D341Med (cell line): Measurements from ENCODE around the gene NEURL1.
"Not testable (repeated sequence)": the region's sequence is repeated elsewhere in the genome, so short reads cannot be mapped to it uniquely, and the experiment has no call there.

Source experiments
- DNase-seq: peaks from one replicate; pipeline ENCODE4 v3.0.0; 2012; ENCODE audit warnings: low spot score

NEURL1 gene

GRCh38 chr10:103626178-103626577 lies 132.7 kb downstream of the NEURL1 start:
- DNase-seq, result no peak

DNA sequence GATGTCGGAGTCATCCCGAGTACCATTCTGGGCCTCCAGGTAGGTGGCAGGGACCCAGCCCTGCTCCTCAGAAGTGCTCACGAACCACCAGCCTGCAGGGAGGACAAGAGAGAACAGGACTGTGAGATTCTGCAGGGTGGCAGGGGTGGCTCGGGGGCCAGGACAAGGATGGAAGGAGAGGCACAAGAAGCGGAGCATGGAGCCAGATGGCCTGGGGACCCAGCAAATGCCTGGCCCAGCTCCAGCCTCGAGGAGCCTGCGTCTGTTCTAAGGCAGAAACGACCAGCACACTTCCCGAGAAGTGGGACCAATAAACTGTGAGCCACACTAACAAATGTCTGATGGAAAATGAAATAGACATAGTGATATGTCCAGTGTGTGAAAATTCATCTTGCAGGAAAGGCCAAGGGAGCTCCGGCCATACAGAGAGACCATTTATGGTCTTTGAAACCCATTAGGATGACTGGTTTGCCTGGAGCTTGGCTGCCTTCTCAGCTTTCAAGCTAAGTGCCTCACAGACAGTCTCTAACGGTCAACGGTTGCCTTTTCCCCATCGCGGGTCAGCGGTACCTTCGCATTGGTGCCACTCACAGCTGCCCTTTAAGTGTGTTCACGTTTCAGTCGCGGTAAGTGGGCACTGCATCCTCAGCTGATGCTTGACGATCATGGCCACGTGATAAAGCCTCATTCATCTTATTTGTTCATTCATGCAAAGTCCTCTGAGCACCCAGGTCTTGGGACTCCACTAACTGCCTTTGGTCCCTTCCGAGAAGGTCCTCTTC lies 133.8 kb downstream of the NEURL1 start:
- no peak for DNase-seq

DNA sequence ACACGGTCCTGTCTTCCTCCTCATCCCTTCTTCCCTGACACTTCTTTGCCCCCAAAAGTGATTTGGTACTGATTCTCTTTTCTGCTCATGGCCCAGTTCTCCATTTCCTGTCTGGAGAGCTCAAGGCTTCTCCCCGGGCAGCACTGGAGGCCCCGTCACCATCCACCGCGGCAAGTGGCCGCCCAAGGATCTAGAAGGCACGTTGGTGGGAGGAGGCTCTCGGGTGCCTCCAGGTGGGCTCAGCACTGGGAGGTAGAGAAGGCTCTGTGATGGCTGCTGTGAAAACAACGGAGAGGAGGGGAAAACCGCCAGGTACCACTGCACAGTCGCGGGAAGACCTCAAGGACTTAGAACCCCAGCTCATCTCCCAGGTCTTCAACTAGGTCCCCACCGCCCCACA lies 134.4 kb downstream of the NEURL1 start:
- no peak for DNase-seq

- DNase-seq, result no peak
Observed at GRCh38 chr10:103629581-103629980, 136.1 kb downstream of the NEURL1 start.

DNA sequence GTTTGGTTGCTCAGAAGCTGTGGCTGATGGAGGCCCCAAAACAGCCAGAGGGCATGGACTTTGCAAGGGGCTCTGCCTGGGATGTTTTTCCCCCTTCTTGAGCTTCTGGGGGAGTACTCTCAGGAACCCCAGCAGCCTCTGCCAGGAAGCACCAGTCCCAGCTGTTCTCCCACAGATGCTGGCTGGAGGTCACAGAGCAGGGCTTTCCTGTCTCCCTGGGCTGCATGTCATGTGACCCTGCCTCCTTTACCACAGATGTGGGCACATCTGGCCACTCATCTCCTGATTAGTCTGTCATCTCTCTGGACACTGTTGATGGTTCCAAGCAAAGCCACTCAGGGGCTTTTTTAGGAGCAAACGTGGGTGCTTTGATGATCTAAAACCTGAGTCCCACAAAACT lies 136.7 kb downstream of the NEURL1 start:
- DNase-seq, result no peak

GRCh38 chr10:103632247-103632642 lies 138.7 kb downstream of the NEURL1 start:
- no peak for DNase-seq

- not testable (repeated sequence) for DNase-seq
Observed at GRCh38 chr10:103632871-103633270, 139.4 kb downstream of the NEURL1 start.

DNA sequence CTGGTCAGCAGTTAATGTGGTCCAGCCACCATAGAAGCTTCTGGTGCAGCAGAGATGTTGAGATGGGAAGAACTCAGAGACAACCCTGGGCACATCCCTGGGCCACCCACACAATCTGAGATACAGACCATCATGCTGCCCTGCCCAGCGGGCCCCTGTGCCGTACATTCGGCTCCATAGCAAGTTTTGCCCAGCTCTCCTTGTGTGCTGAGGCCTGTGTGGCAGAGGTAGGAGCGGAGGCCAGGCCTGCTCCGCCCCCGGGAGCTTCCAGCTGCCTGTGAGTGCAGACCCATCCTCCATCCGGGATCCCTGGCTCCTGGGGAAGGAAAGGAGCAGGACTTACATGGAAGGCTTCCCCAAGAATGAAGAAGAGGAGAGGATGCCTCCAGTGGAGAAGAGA lies 140.3 kb downstream of the NEURL1 start:
- DNase-seq, result no peak

GRCh38 chr10:103635580-103635979 lies 142.1 kb downstream of the NEURL1 start:
- no peak for DNase-seq

- DNase-seq, result no peak
Observed at GRCh38 chr10:103636492-103636891, 143.0 kb downstream of the NEURL1 start.

DNA sequence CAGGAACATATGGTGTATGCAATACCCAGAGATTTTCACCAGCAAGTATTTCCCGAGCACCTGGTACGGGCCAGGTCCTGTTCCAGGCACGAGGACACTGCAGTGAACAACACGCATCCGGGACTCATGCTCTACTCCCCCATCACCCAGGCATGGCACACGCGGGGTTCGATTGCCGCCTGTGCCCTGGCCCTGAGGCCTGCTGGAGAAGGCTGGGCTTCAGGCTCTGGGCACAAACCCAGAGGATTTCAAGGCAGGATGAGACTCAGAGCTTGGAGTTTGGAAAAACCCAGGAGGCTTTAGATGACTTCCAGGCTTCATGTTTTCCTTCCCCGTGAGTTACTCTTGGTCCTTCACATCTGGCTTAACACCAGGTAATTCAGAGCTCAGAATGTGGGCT lies 143.5 kb downstream of the NEURL1 start:
- DNase-seq, result no peak

GRCh38 chr10:103637927-103638557 lies 144.5 kb downstream of the NEURL1 start:
- DNase-seq, result no peak

DNA sequence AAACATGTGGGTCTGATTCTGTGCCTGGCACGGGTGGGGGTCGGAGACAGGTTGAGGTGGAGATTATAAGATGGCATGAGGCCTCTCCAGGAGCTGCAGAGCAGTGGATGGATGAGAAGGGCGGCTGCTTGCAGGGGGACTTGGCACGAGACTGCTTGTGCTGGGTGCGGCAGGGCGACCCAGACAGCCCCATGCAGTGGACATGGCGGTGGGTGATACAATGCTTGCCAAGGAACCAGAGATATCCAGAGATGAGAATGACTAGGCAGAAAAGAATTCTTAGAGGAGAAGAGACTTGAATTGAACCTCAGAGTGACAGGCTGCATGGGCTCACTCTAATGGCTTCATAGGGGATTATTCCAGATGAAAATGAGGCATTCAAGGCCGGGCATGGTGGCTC lies 145.4 kb downstream of the NEURL1 start:
- no peak for DNase-seq

DNA sequence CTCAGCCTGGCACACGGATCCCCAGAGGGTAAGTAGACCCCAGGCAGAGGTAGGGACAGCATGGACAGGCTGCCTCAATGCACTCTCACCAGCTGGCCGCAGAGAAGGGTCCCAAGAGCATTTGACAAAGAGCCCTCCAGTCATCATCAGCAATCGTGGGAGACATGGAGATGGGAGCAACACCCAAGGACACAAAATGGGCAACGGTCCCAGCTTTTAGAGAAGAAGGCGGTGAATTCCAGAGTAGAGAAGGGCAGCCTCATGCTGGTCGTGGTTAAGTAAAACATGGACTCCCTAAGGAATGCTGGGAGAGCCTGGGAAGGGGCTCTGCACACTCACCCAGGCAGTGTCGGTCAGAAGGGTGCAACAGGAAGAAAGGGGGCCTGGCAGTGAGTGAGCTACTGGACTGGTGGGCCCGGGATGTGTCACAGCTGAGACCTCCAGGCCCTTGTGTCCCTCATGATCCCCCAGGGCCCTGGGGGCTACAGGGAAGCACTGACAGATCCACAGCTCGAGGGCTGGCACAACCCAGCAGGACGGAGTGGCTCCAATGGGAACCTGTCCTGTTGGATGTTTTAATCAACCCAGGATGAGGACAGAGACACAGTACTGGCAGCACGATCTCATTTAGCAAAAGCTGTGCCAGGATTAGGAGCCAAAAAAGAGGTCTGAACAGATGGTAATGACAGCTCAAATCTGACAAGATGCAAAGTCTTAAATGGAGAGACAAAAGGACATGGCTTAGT lies 147.1 kb downstream of the NEURL1 start:
- DNase-seq, result no peak

DNA sequence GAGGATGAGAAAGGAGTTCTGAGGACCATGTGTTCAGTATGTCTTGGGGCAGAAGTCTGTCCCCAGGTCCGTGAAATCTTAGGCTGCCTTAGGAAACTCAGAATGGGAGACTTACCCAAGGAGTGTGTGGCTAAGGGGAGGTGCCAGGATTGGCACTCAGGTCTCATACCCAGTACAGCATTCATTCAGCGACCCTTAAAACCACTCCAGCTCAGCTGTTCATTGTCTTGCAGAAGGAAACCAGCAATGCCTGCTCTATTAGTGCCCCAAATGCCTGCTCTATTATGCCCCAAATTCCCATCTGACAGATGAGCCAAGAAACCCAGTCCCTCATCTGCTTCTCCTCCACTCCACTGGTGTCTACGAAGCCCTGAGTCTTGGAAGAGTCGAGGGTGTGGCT lies 147.8 kb downstream of the NEURL1 start:
- DNase-seq, result no peak
